Gastrocnemius medialis (tissue), 4 donors: Measurements from ENCODE around the gene ACTR3.

Source experiments
- CTCF ChIP-seq, 5 experiments: fragments of 450-650 bp in 3 of 5; fragments of 200-600 bp in 2 of 5; sonication (generic) in 2 of 5; IDR thresholded peaks in 4 of 5; conservative IDR thresholded peaks in 1 of 5; 1 replicate in 4 of 5; 2 replicates in 1 of 5; pipeline ENCODE4 v1.5.1; 2016 to 2019; ENCODE audit warnings: antibody characterized with exemption in 5 of 5, mild to moderate bottlenecking in 3 of 5, moderate library complexity in 3 of 5
- POLR2A ChIP-seq, 2 donors: fragments of 450-650 bp; IDR thresholded peaks; one replicate each; pipeline ENCODE4 v1.6.1; 2017; ENCODE audit warnings: antibody characterized with exemption in 2 of 2, mild to moderate bottlenecking in 2 of 2, moderate library complexity in 2 of 2

- TF ChIP-seq CTCF (IDR thresholded peaks at IDR 0.05 in 4 of 5, conservative IDR thresholded peaks at IDR 0.05 in 1 of 5): no peak
- TF ChIP-seq POLR2A (IDR thresholded peaks at IDR 0.05): no peak
Observed at GRCh38 chr2:113907297-113907696, 17.4 kb downstream of the ACTR3 start.
